Ishikawa (cell line): ENCODE measurements around the gene AKTIP.

Experiments used
- CEBPB ChIP-seq: IDR thresholded peaks from 2 replicates; pipeline ENCODE4 v1.6.1; 2012
- CREB1 ChIP-seq: IDR thresholded peaks from 2 replicates; pipeline ENCODE4 v1.6.1; 2012; ENCODE audit warnings: low read depth
- EGR1 ChIP-seq: IDR thresholded peaks from 2 replicates; pipeline ENCODE4 v1.6.1; 2012
- EP300 ChIP-seq: IDR thresholded peaks from 2 replicates; pipeline ENCODE4 v1.6.1; 2012; ENCODE audit warnings: borderline replicate concordance
- FOXM1 ChIP-seq: IDR thresholded peaks from 2 replicates; pipeline ENCODE4 v1.6.1; 2012; ENCODE audit warnings: low read depth, borderline replicate concordance
- MAX ChIP-seq: IDR thresholded peaks from 2 replicates; pipeline ENCODE4 v1.6.1; 2012
- NFIC ChIP-seq: IDR thresholded peaks from 2 replicates; pipeline ENCODE4 v1.6.1; 2012
- RAD21 ChIP-seq: IDR thresholded peaks from 2 replicates; pipeline ENCODE4 v1.6.1; 2012; ENCODE audit warnings: low read depth
- REST ChIP-seq: IDR thresholded peaks from 2 replicates; pipeline ENCODE4 v1.6.1; 2012; ENCODE audit warnings: low read depth, mild to moderate bottlenecking
- TAF1 ChIP-seq: IDR thresholded peaks from 2 replicates; pipeline ENCODE4 v1.6.1; 2012; ENCODE audit warnings: low read depth, mild to moderate bottlenecking
- TCF12 ChIP-seq: IDR thresholded peaks from 2 replicates; pipeline ENCODE4 v1.6.1; 2012; ENCODE audit warnings: low read depth
- TEAD4 ChIP-seq: IDR thresholded peaks from 2 replicates; pipeline ENCODE4 v1.6.1; 2012
- USF1 ChIP-seq: IDR thresholded peaks from 2 replicates; pipeline ENCODE4 v1.6.1; 2012
- YY1 ChIP-seq: IDR thresholded peaks from 2 replicates; pipeline ENCODE4 v1.6.1; 2012; ENCODE audit warnings: low read depth
- ZBTB7A ChIP-seq: IDR thresholded peaks from 2 replicates; pipeline ENCODE4 v1.6.1; 2012; ENCODE audit warnings: low read depth

The AKTIP gene

GRCh38 chr16:53541326-53541725 is 38.3 kb upstream of the AKTIP start:
- TF ChIP-seq TAF1 (no peak), TCF12 (no peak), CREB1 (no peak), CEBPB (no peak), TEAD4 (no peak), REST (no peak), USF1 (no peak), MAX (no peak), EGR1 (no peak), FOXM1 (no peak), NFIC (no peak), YY1 (no peak), ZBTB7A (no peak), RAD21 (no peak), EP300 (no peak)

GRCh38 chr16:53537626-53538025 is 34.6 kb upstream of the AKTIP start:
- TF ChIP-seq TEAD4 (no peak), TAF1 (no peak), FOXM1 (no peak)

- no peak for TF ChIP-seq CREB1
- no peak for TF ChIP-seq REST
- TF ChIP-seq TCF12, result no peak
- TF ChIP-seq CEBPB, result no peak
- TF ChIP-seq FOXM1, result no peak
- no peak for TF ChIP-seq YY1
Observed at GRCh38 chr16:53534206-53534605, 31.2 kb upstream of the AKTIP start.

- no peak for TF ChIP-seq MAX
- no peak for TF ChIP-seq RAD21
- TF ChIP-seq USF1, result no peak
- no peak for TF ChIP-seq TCF12
- no peak for TF ChIP-seq CEBPB
- no peak for TF ChIP-seq TAF1
- TF ChIP-seq FOXM1, result no peak
Observed at GRCh38 chr16:53530741-53531140, 27.7 kb upstream of the AKTIP start.

- TF ChIP-seq REST, result no peak
- TF ChIP-seq EGR1, result no peak
- TF ChIP-seq TCF12, result no peak
Observed at GRCh38 chr16:53530046-53530445, 27.0 kb upstream of the AKTIP start.

GRCh38 chr16:53529513-53529912 is 26.5 kb upstream of the AKTIP start:
- no peak for TF ChIP-seq EP300
- no peak for TF ChIP-seq REST
- no peak for TF ChIP-seq TCF12
- no peak for TF ChIP-seq USF1
- TF ChIP-seq TAF1, result no peak
- TF ChIP-seq ZBTB7A, result no peak
- no peak for TF ChIP-seq CEBPB
